H9 (cell line): Measurements from ENCODE around the gene EPB41L5. TPM values are rescaled to one million over a fixed set of nuclear protein-coding genes. Genes with fewer than 3 reads are reported as not detected.

ENCODE experiments used
- DNase-seq: peaks from one replicate; pipeline ENCODE4 v3.0.0-alpha.2; 2017
- H2AFZ ChIP-seq: one replicate; pipeline ENCODE4 v1.6.1; 2013; ENCODE audit warnings: mild to moderate bottlenecking, low read length, control low read depth, moderate library complexity
- H2AK5ac ChIP-seq: 2 replicates; pipeline ENCODE4 v1.6.1; 2013; ENCODE audit warnings: low read length, control low read depth, mixed read lengths; ENCODE audit not compliant: insufficient read length
- H2BK120ac ChIP-seq: one replicate; pipeline ENCODE4 v1.6.1; 2013; ENCODE audit warnings: low read depth, mild to moderate bottlenecking, low read length, control low read depth, inconsistent platforms; ENCODE audit not compliant: poor library complexity, severe bottlenecking
- H2BK12ac ChIP-seq: 2 replicates; pipeline ENCODE4 v1.6.1; 2013; ENCODE audit warnings: low read length, control low read depth, mixed read lengths, low read depth; ENCODE audit not compliant: insufficient read length
- H2BK15ac ChIP-seq: 2 replicates; pipeline ENCODE4 v1.6.1; 2013; ENCODE audit warnings: low read depth, low read length, control low read depth
- H2BK20ac ChIP-seq: one replicate; pipeline ENCODE4 v1.6.1; 2013; ENCODE audit warnings: low read depth, mild to moderate bottlenecking, low read length, control low read depth, inconsistent platforms; ENCODE audit not compliant: poor library complexity, severe bottlenecking
- H2BK5ac ChIP-seq: 2 replicates; pipeline ENCODE4 v1.6.1; 2013; ENCODE audit warnings: low read length, control low read depth, mixed read lengths; ENCODE audit not compliant: insufficient read length
- H3K14ac ChIP-seq: 2 replicates; pipeline ENCODE4 v1.6.1; 2013; ENCODE audit warnings: low read length, control low read depth; ENCODE audit not compliant: insufficient read depth
- H3K18ac ChIP-seq: 2 replicates; pipeline ENCODE4 v1.6.1; 2013; ENCODE audit warnings: low read depth, mild to moderate bottlenecking, mixed read lengths, low read length, control low read depth; ENCODE audit not compliant: insufficient read length
- H3K23ac ChIP-seq: 2 replicates; pipeline ENCODE4 v1.6.1; 2013; ENCODE audit warnings: low read length, control low read depth, mixed read lengths, low read depth; ENCODE audit not compliant: insufficient read length
- H3K23me2 ChIP-seq: 2 replicates; pipeline ENCODE4 v1.6.1; 2013; ENCODE audit warnings: low read depth, mild to moderate bottlenecking, mixed read lengths, low read length, control low read depth; ENCODE audit not compliant: insufficient read length, poor library complexity, severe bottlenecking
- H3K27ac ChIP-seq: 2 replicates; pipeline ENCODE4 v1.5.1; 2013; ENCODE audit warnings: low read length, control low read depth, mixed read lengths, low read depth; ENCODE audit not compliant: insufficient read length
- H3K27me3 ChIP-seq: 2 replicates; pipeline ENCODE4 v1.6.1; 2013; ENCODE audit warnings: low read length, control low read depth, inconsistent platforms; ENCODE audit not compliant: insufficient read depth
- H3K4ac ChIP-seq: 2 replicates; pipeline ENCODE4 v1.6.1; 2013; ENCODE audit warnings: low read depth, mild to moderate bottlenecking, control low read depth, inconsistent platforms, low read length, moderate library complexity
- H3K4me1 ChIP-seq: 2 replicates; pipeline ENCODE4 v1.6.1; 2013; ENCODE audit warnings: low read length, control low read depth, inconsistent platforms; ENCODE audit not compliant: insufficient read depth
- H3K4me2 ChIP-seq: 2 replicates; pipeline ENCODE4 v1.6.1; 2013; ENCODE audit warnings: low read length, control low read depth, mixed read lengths; ENCODE audit not compliant: insufficient read length, insufficient read depth
- H3K56ac ChIP-seq: 2 replicates; pipeline ENCODE4 v1.6.1; 2013; ENCODE audit warnings: low read depth, mild to moderate bottlenecking, mixed read lengths, low read length, control low read depth; ENCODE audit not compliant: insufficient read length
- H3K79me1 ChIP-seq: 2 replicates; pipeline ENCODE4 v1.6.1; 2013; ENCODE audit warnings: low read depth, mild to moderate bottlenecking, moderate library complexity, low read length, control low read depth, inconsistent platforms; ENCODE audit not compliant: insufficient read depth, poor library complexity, severe bottlenecking
- H3K79me2 ChIP-seq: 2 replicates; pipeline ENCODE4 v1.6.1; 2013; ENCODE audit warnings: low read length, control low read depth, inconsistent platforms; ENCODE audit not compliant: insufficient read depth
- H3K9ac ChIP-seq: 2 replicates; pipeline ENCODE4 v1.6.1; 2013; ENCODE audit warnings: low read length, control low read depth, mixed read lengths; ENCODE audit not compliant: insufficient read length; ENCODE audit errors: extremely low read depth
- H3K9me3 ChIP-seq: one replicate; pipeline ENCODE4 v1.6.1; 2013; ENCODE audit warnings: low read depth, low read length, inconsistent platforms; ENCODE audit not compliant: control insufficient read depth
- H3T11ph ChIP-seq: one replicate; pipeline ENCODE4 v1.6.1; 2013; ENCODE audit warnings: mild to moderate bottlenecking, low read length, control low read depth, inconsistent platforms
- H4K20me1 ChIP-seq: one replicate; pipeline ENCODE4 v1.6.1; 2013; ENCODE audit not compliant: control insufficient read depth, insufficient read length, insufficient read depth
- H4K5ac ChIP-seq: 2 replicates; pipeline ENCODE4 v1.6.1; 2013; ENCODE audit warnings: low read depth, mild to moderate bottlenecking, mixed read lengths, low read length, control low read depth; ENCODE audit not compliant: insufficient read length
- H4K8ac ChIP-seq: replicated peaks from 2 replicates; pipeline ENCODE4 v1.6.1; 2013; ENCODE audit warnings: low read length, control low read depth, mixed read lengths, low read depth; ENCODE audit not compliant: insufficient read length
- H4K91ac ChIP-seq: 2 replicates; pipeline ENCODE4 v1.6.1; 2013; ENCODE audit warnings: low read depth, mild to moderate bottlenecking, moderate library complexity, mixed read lengths, low read length, control low read depth; ENCODE audit not compliant: insufficient read length
- H3K27ac Mint-ChIP-seq, 3 experiments: 2 replicates in 2 of 3; 3 replicates in 1 of 3; pipeline ENCODE4 v1.8.0; 2020 to 2021; ENCODE audit warnings: mixed read lengths in 3 of 3, mild to moderate bottlenecking in 1 of 3, moderate library complexity in 1 of 3
- H3K27me3 Mint-ChIP-seq: 2 replicates; pipeline ENCODE4 v1.8.0; 2021; ENCODE audit warnings: low read depth, mild to moderate bottlenecking, moderate library complexity, mixed read lengths
- H3K36me3 Mint-ChIP-seq, 3 experiments: 2 replicates in 2 of 3; 3 replicates in 1 of 3; pipeline ENCODE4 v1.8.0; 2020 to 2021; ENCODE audit warnings: low read depth in 3 of 3, mixed read lengths in 3 of 3; ENCODE audit not compliant: insufficient read depth in 1 of 3
- H3K4me1 Mint-ChIP-seq, 2 experiments: 2 replicates each; pipeline ENCODE4 v1.8.0; 2020; ENCODE audit warnings: mixed read lengths in 2 of 2
- H3K4me3 Mint-ChIP-seq, 2 experiments: 2 replicates in 1 of 2; 3 replicates in 1 of 2; pipeline ENCODE4 v1.8.0; 2020 to 2021; ENCODE audit warnings: mild to moderate bottlenecking in 2 of 2, mixed read lengths in 2 of 2, moderate library complexity in 1 of 2
- H3K9me3 Mint-ChIP-seq, 2 experiments: 2 replicates in 1 of 2; 3 replicates in 1 of 2; pipeline ENCODE4 v1.8.0; 2020; ENCODE audit warnings: mild to moderate bottlenecking in 2 of 2, mixed read lengths in 2 of 2, moderate library complexity in 1 of 2
- CTCF ChIP-seq: fragments of 200-600 bp; sonication (generic); conservative IDR thresholded peaks from 3 replicates; pipeline ENCODE4 v1.8.0; 2021; ENCODE audit warnings: antibody characterized with exemption, mild to moderate bottlenecking
- total RNA-seq: library from RNA; stranded (reverse); gene quantifications from 2 replicates; pipeline ENCODE4 v1.2.1, GENCODE V29; 2021

Gene EPB41L5
- total RNA-seq, 1 experiment from 2014 or later = 40.4 TPM

GRCh38 chr2:120108049-120108448 lies 95.2 kb downstream of the EPB41L5 start:
- H3K23ac ChIP-seq = no peak overlapping the region
- H3K14ac ChIP-seq = no peak overlapping the region
- Mint-ChIP-seq H3K9me3 (no peaks in the 10 kb centered on the region), H3K4me1 (peaks cover 4% of the 10 kb centered on the region in 2 experiments; a peak in 3 of 4 replicates), H3K27me3 (no peaks in the 10 kb centered on the region), H3K4me3 (no peak overlapping the region), H3K27ac (no peak overlapping the region), H3K36me3 (peaks cover 0 to 10% (median 8%) of the 10 kb centered on the region in 3 experiments; a peak in 4 of 7 replicates)
- H2BK120ac ChIP-seq = no peak overlapping the region
- no peak overlapping the region for H2BK12ac ChIP-seq
- no peak overlapping the region for H2AK5ac ChIP-seq
- DNase-seq = no peak
- no peak overlapping the region for H3K4me2 ChIP-seq
- no peaks in the 10 kb centered on the region for H3K4me1 ChIP-seq
- H4K8ac ChIP-seq = no peak overlapping the region
- no peaks in the 10 kb centered on the region for H3K79me2 ChIP-seq
- H3K27ac ChIP-seq = no peak overlapping the region
- H2AFZ ChIP-seq = no peak overlapping the region
- no peak overlapping the region for H3K9ac ChIP-seq
- no peaks in the 10 kb centered on the region for H3K9me3 ChIP-seq
- H3K18ac ChIP-seq = no peak overlapping the region
- TF ChIP-seq CTCF = no peak
- H4K20me1 ChIP-seq = no peaks in the 10 kb centered on the region
- no peak overlapping the region for H2BK5ac ChIP-seq
- H4K91ac ChIP-seq = no peak overlapping the region
- no peak overlapping the region for H2BK15ac ChIP-seq
- no peak overlapping the region for H3K56ac ChIP-seq
- no peak overlapping the region for H2BK20ac ChIP-seq
- no peaks in the 10 kb centered on the region for H3K23me2 ChIP-seq
- no peaks in the 10 kb centered on the region for H3K27me3 ChIP-seq
- H4K5ac ChIP-seq = no peak overlapping the region
- H3T11ph ChIP-seq = no peak overlapping the region
- H3K79me1 ChIP-seq = no peaks in the 10 kb centered on the region
- H3K4ac ChIP-seq = no peak overlapping the region
